ENCODE data around the gene NPPB.

NPPB gene

DNA sequence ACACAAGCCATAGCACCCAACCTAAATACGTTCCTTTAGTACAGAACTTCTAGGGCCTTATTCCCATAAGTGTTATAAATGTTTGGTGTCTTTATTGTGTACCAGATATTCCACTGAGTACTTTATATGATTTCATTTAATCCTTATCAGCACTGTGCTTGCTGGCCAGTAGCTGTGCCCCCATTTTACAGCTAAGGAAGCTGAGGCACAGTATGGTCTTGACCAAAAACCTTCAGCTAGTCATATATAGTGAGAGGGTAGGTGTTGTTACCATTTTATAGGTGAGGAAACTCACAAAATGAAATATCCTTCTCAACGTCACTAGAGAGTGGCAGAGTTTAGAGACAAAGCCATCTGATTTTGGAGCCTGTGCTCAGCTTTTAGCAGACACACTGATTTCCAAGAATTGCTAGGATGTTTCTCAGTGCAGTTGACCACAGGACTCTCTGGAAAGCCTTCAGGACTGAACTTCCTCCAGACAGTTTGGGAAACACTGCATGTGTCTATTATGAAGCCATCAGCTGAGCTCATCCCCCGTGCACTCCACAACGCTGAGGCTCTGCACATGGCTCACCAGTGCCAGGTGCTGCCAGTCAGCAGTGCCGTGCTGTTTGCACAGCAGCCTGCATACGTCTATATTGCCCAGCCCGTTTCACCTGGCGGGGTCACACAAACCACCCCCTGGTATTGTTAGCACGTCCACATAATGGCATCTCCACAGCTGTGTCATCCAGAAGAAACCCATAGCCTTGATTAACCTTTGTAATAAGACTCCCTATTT is 26.6 kb downstream of the NPPB start:
- no peak for DNase-seq

DNA sequence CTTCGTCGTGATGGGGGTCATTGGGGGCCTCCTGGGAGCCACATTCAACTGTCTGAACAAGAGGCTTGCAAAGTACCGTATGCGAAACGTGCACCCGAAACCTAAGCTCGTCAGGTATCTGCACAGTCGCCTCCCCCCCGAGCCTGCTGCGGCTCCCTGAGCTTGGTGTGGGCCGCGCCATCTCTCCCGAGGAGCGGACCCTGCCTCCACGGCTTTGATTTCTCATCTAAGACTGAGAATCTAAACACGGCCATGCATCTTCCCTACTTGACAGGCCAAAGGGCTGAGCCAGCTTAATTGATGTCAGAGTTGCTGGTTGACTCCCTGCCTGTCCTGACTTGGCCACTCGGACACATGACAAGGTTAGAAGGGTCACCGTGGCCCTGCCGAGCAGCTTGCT is 30.2 kb downstream of the NPPB start:
- no peak for DNase-seq

DNA sequence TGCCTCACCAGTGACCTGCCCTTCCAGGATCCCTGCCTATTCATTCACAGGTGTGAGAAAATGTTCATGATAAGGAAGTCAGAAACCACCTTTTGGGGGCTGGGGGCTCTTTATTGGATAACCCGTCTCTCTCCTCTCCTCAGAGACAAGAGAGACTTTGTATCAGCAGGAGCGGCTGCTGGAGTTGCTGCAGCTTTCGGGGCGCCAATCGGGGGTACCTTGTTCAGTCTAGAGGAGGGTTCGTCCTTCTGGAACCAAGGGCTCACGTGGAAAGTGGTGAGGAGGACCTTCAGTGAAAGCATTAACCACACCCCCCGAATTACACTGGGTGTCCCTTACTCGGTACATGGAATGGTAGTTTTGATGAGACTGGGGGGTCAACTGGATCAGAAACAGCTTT is 31.8 kb downstream of the NPPB start:
- no peak for DNase-seq

DNA sequence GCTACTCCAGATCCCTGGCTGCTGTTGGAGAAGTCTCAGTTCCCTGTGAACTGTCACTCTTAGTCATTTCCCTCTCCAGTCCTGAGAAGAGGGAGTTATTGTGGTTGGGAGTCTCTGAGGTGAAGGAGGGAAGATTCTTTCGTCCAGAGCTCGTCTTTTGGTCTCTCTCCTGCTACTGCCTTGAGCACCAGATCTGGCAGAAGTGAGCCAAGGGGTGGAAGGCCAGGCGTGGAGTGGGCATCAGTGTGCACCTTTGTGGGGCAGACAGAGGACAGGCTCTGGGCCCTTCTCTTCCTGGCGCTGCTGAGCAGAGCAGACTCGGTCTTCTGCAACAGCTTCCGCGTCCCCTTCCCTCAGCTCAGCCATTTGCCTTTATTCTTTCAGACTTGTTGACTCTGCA is 33.6 kb downstream of the NPPB start:
- no peak for DNase-seq

DNA sequence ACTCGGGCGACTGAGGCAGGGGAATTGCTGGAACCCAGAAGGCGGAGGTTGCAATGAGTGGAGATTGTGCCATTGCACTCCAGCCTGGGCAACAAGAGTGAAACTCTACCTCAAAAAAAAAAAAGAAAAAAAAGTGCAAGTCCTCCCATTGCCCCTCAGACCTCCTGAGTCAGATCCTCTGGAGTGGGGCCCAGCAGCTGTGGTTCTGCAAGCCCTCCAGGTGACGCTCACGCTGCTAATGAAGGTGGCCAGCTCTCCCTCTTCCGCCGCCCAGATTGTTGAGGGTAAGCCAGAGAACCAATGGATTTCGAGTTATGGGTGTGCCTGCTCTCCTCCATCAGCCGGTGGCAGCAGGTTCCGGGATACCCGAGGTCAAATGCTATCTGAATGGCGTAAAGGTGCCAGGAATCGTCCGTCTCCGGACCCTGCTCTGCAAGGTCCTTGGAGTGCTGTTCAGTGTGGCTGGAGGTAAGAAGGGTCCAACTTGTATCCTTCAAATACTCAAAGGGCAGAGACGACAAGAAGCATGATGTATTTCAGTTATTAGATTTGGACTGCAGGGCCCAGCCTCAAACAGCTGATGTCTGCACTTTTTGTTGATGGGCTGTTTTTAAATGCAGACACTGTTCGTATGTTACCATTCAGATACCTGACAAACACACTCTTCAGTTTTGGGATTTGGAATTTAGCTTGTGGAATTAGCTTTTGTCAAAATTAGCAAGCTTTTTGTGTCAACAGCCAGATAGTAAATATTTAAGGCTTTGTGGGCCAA is 35.2 kb downstream of the NPPB start:
- DNase-seq = no peak

DNA sequence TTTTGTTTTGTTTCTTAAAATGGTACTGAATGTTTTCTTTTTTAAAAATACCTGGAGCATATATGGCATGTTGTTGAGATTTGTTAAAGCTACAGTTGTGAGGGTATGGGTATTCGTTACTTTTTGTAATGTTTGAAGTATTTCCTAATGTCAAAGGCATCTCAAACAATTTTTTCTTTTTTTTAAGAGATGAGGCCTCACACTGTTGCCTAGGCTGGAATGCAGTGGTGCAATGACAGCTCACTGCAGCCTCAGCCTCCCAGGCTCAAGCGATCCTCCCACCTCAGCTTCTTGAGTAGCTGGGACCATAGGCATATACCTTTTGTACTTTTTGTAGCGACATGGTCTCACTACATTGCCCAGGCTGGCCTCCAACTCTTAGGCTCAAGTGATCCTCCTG is 36.7 kb downstream of the NPPB start:
- DNase-seq = no peak

DNA sequence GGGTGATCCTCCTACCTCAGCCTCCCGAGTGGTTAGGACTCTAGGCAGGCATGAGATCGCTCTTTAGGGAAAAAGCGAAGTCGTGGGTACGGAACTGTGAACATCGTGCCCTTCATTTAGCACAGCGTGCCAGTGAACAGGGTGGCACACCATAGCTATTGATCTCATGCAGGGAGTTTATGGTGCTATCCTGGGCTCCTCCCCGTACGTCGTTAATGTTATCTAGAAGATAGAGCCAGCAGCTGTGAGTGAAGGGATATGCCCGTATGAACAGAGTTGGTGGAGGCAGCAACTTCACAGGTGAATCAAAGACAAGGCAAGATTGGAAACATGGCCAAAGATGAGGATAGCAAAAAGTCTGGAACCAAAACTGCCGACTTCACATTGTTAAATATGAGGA is 41.6 kb downstream of the NPPB start:
- DNase-seq = no peak

DNA sequence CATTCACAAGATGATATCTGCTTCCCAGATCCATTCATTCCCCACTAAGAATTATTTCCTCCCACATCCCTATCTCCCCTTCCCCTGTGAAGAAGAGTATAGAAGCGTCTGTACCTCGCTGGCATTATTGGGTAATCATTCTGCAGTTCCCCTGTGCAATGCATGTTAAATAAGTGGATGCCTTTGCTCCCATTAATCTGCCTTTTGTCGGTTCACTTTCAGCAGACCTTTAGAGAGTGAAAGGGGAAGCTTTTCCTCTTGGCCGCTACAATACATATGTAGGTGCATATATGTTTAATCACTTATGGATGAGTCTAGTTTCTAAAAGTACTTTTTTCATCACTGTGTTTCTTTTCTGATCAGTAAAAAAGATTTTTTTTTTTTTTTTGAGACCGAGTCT is 45.7 kb downstream of the NPPB start:
- DNase-seq = no peak
